KMS-11 (cell line): ENCODE results near the gene AHNAK2.

ENCODE experiments used
- H2AFZ ChIP-seq: fragments of 200-600 bp; sonication (generic); 2 replicates; pipeline ENCODE4 v1.6.1; 2016; ENCODE audit warnings: antibody characterized with exemption, mixed run types, low read depth
- H3K27ac ChIP-seq: fragments of 200-600 bp; sonication (generic); 2 replicates; pipeline ENCODE4 v1.6.1; 2016; ENCODE audit warnings: mild to moderate bottlenecking, mixed run types
- H3K27me3 ChIP-seq: fragments of 200-600 bp; sonication (generic); 2 replicates; pipeline ENCODE4 v1.6.1; 2017; ENCODE audit warnings: mild to moderate bottlenecking, low read depth, mixed run types, moderate library complexity; ENCODE audit not compliant: insufficient read depth
- H3K36me3 ChIP-seq: fragments of 200-600 bp; sonication (generic); 2 replicates; pipeline ENCODE4 v1.6.1; 2017; ENCODE audit warnings: mild to moderate bottlenecking, mixed run types; ENCODE audit not compliant: insufficient read depth
- H3K4me1 ChIP-seq: fragments of 200-600 bp; sonication (generic); 2 replicates; pipeline ENCODE4 v1.6.1; 2016; ENCODE audit warnings: mild to moderate bottlenecking, low read depth, mixed run types; ENCODE audit not compliant: poor library complexity, severe bottlenecking
- H3K4me2 ChIP-seq: fragments of 200-600 bp; sonication (generic); 2 replicates; pipeline ENCODE4 v1.7.0; 2016; ENCODE audit warnings: mild to moderate bottlenecking, mixed run types
- H3K4me3 ChIP-seq: fragments of 200-600 bp; sonication (generic); IDR thresholded peaks from 2 replicates; pipeline ENCODE4 v1.6.1; 2017; ENCODE audit warnings: low read depth, low read length, mixed read lengths; ENCODE audit not compliant: insufficient read depth
- H3K79me2 ChIP-seq: fragments of 200-600 bp; sonication (generic); 2 replicates; pipeline ENCODE4 v1.6.1; 2016; ENCODE audit warnings: low read depth, mixed run types; ENCODE audit not compliant: insufficient read depth
- H3K9ac ChIP-seq: fragments of 200-600 bp; sonication (generic); 2 replicates; pipeline ENCODE4 v1.6.1; 2016; ENCODE audit warnings: mild to moderate bottlenecking, mixed run types
- H4K20me1 ChIP-seq: fragments of 200-600 bp; sonication (generic); 2 replicates; pipeline ENCODE4 v1.6.1; 2016; ENCODE audit warnings: mild to moderate bottlenecking, mixed run types; ENCODE audit not compliant: insufficient read depth
- TF ChIP-seq, protein P1 (sequence below): fragments of 200-600 bp; sonication (generic); conservative IDR thresholded peaks from 2 replicates; pipeline ENCODE4 v1.6.1; 2017; ENCODE audit warnings: low read depth, mild to moderate bottlenecking, antibody characterized with exemption, low read length, moderate library complexity, mixed read lengths

The AHNAK2 gene

GRCh38 chr14:104894331-104895206 lies 83.6 kb downstream of the AHNAK2 start:
- H3K27ac ChIP-seq = peak overlapping the region; percentile 55
- H3K36me3 ChIP-seq = no peaks in the 10 kb centered on the region
- no peaks in the 10 kb centered on the region for H4K20me1 ChIP-seq
- no peak overlapping the region; the same call in 1 of the 2 replicates for H3K9ac ChIP-seq
- TF ChIP-seq, protein P1, sequence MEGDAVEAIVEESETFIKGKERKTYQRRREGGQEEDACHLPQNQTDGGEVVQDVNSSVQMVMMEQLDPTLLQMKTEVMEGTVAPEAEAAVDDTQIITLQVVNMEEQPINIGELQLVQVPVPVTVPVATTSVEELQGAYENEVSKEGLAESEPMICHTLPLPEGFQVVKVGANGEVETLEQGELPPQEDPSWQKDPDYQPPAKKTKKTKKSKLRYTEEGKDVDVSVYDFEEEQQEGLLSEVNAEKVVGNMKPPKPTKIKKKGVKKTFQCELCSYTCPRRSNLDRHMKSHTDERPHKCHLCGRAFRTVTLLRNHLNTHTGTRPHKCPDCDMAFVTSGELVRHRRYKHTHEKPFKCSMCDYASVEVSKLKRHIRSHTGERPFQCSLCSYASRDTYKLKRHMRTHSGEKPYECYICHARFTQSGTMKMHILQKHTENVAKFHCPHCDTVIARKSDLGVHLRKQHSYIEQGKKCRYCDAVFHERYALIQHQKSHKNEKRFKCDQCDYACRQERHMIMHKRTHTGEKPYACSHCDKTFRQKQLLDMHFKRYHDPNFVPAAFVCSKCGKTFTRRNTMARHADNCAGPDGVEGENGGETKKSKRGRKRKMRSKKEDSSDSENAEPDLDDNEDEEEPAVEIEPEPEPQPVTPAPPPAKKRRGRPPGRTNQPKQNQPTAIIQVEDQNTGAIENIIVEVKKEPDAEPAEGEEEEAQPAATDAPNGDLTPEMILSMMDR = no peak
- H3K27me3 ChIP-seq = no peaks in the 10 kb centered on the region
- no peak overlapping the region for H3K4me3 ChIP-seq
- H3K79me2 ChIP-seq = no peaks in the 10 kb centered on the region
- H3K4me1 ChIP-seq = peaks cover 68% of the 10 kb centered on the region
- no peak overlapping the region for H2AFZ ChIP-seq
- H3K4me2 ChIP-seq = peak overlapping the region; percentile 56; the same call in 1 of the 2 replicates

- Histone ChIP-seq H3K36me3 (no peaks in the 10 kb centered on the region), H3K4me1 (peaks cover 58% of the 10 kb centered on the region), H3K4me2 (peak overlapping the region; percentile 56), H3K27me3 (no peaks in the 10 kb centered on the region), H3K4me3 (no peak overlapping the region), H4K20me1 (no peaks in the 10 kb centered on the region), H3K79me2 (no peaks in the 10 kb centered on the region), H3K27ac (peak overlapping the region; percentile 55), H2AFZ (no peak overlapping the region), H3K9ac (peak overlapping the region; percentile 17; the same call in 1 of the 2 replicates)
- TF ChIP-seq, protein P1 = no peak
Measured at GRCh38 chr14:104893435-104894207, 84.6 kb downstream of the AHNAK2 start.

DNA sequence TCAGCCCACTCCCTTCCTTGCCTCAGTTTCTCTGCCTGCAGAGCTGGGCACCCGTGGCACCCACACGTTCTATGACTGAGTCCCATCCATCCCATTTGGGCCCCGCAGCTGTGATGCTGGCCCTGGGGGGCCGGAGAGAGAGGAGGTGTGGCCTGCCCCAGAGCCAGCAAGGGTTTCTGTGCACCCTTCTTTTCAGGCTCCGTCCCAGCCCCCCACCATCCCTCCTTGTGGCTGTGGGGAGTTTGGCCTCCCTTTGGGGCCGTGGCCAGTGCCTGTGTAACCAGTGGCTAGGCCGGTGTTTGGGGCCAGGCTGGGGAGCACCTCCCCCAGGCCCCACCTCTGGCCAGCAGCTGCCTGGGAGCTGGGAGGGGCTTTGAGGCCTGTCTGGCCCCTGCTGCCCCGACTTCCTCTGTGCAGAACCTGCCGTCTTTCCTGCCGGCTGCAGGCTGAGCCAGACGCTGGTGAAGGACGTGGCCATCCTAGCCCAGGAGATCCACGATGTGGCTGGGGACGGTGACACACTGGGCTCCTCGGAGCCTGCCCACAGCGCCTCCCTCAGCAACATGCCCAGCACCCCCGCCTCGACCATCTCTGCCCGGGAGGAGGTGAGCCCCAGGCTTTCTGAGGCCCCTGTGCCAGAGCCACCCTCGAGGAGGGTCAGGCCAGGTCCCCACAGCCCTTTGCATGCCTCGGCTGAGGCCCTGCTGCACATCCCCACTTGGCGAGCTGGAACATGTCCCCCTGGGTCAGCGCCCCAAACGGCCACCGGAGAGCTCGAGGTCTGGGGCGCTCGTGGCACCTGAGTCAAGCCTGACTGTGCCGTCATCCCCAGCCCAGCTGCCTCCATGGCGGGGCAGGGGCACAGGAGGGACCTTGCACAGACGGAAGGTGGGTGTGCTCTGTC lies 85.4 kb downstream of the AHNAK2 start:
- Histone ChIP-seq H3K9ac (no peak overlapping the region), H3K27ac (peak overlapping the region; percentile 55; the same call in 1 of the 2 replicates)

More for the DNA sequence above, 85.4 kb downstream of the AHNAK2 start:
- Histone ChIP-seq H3K79me2 (no peaks in the 10 kb centered on the region), H3K4me2 (peak overlapping the region; percentile 36; the same call in 1 of the 2 replicates), H3K4me3 (no peak overlapping the region), H4K20me1 (no peaks in the 10 kb centered on the region), H2AFZ (no peak overlapping the region), H3K4me1 (peaks cover 50% of the 10 kb centered on the region), H3K27me3 (no peaks in the 10 kb centered on the region), H3K36me3 (no peaks in the 10 kb centered on the region)
- TF ChIP-seq, protein P1 = no peak
